ENCODE results near the gene MDM2.
"Not testable (repeated sequence)": the region's sequence is repeated elsewhere in the genome, so short reads cannot be mapped to it uniquely, and the experiment has no call there.

The MDM2 gene

GRCh38 chr12:68806488-68807237 is 1.3 kb upstream of the MDM2 start:
- no peak for DNase-seq

DNA sequence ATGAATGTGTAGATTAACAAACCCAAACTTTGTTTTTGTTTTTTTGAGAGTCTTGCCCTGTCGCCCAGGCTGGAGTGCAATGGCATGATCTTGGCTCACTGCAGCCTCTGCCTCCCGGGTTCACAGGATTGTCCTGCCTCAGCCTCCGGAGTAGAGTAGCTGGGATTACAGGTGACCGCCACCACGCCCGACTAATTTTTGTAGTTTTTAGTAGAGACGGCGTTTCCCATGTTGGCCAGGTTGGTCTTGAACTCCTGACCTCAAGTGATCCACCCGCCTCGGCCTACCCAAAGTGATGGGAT is 752 bp upstream of the MDM2 start:
- DNase-seq = not testable (repeated sequence)

- DNase-seq = peak; percentile 37 to 55
These were observed 612 bp downstream of the MDM2 start for GRCh38 chr12:68808388-68809189.

- DNase-seq = no peak
These were observed 1.4 kb downstream of the MDM2 start for GRCh38 chr12:68809190-68810026.

GRCh38 chr12:68810027-68810389 is 2.0 kb downstream of the MDM2 start:
- not testable (repeated sequence) for DNase-seq

GRCh38 chr12:68811573-68811972 is 3.6 kb downstream of the MDM2 start:
- not testable (repeated sequence) for DNase-seq

DNA sequence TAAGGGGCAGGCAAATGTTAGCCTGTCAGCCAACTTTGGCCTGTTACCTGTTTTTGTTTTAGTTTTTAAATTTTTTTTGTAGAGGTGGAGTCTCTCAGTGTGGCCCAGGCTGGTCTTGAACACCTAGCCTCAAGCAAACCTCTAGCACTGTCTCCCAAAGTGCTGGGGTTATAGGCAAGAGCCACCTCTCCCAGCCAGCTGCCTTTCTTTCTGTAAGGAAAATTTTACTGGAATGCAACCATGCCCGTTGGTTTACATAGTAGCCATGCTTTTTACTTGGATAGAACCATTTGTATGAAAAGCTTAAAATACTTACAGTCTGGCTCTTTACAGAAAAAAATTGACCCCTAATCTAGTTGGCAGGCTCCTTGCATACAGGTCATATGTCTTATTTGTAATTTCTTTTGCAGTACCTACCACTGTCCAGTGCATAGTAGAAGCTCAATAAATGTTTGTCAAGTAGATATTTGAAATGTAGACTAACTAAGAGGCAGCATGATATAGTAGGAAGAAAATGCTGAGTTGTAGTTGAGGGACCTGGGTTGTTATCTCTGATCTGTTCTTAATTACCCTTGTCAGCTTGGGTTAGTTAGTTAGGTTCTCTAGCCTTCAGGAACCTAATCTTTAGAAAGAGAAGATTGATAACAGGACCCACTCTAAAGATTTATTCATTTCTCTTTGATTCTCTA is 4.7 kb downstream of the MDM2 start:
- DNase-seq = no peak

DNA sequence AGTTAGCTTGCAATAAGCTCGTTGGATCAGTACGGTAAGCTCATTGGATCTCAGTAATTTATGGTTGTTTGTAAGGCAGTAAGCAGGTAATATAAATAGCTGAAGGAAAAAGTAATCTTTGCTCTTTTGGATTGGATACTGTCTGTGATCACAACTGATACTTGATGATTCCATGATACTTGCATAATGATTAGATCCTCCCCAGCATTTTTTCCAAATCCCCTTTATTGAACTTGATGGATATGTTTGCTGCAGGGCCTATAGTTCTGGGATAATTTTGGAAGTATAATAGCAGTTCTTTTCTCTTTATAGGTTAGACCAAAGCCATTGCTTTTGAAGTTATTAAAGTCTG is 5.2 kb downstream of the MDM2 start:
- DNase-seq = no peak

DNA sequence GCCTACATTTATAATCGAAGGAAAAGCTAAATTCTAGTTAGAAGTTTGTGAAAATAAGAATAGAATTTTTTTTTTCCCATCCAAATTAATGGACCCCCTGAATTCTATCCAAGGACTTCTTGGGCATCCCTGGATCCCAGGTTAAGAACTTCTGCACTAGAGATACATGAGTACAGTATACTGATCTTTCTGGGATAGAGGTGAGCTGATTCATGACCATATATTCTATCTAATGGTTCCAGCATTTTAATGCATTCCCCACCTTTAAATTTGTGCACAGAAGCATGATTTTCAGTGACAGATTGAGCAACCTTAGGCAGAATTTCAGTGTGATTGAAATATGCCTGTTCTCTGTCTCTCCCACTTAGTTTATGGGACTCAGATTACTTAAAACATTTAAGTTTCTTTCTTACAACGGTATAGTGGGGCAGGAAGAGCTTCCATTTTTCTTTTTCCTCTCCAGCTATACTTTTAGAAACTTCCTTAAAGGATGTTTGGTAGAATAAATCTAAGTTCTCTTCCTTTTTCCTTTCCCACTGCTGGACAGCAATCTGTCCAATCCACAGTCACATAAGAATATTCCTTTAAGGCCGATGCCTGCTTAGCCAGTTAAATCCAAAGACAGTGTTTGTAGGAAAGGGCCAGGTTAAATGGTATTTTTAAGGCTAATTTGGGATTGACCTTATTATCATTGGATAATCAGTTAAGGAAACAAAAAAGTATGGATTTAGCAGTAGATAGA is 6.7 kb downstream of the MDM2 start:
- no peak for DNase-seq

- DNase-seq = no peak
These were observed 7.4 kb downstream of the MDM2 start for GRCh38 chr12:68815232-68815927.

DNA sequence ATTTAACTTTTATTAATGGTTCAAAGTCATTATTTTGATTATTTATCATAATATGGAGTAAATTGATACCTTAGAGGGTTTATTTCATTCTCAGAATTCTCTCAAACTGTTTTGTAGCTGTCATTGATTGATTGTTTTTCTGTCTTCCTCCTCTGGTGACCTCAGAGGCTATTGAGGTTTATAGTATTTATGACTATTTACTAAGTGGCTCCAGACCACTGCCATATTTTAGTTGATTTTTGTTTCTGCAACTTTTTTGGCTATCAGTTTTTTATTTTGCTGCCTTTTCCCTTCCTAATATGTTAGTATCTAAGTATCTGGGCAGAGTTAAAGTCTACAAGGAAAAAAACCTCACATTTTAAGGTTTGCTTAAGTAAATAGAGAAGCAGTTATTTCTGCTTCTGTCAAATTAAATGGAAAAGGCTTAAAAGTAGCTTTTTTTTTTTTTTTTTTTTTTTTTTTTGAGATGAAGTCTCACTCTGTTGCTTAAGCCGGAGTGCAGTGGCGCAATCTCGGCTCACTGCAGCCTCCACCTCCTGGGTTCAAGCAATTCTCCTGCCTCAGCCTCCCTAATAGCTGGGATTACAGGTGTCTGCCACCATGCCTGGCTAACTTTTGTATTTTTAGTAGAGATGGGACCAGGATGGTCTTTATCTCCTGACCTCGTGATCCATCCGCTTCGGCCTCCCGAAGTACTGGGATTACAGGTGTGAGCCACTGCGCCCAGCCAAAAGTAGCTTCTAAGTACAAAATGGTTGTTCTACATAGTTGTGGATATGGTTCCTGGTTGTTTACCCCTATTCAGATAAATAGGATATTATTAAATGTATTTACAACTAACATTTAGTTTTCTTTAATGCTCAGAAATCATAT is 8.2 kb downstream of the MDM2 start:
- DNase-seq = no peak

DNA sequence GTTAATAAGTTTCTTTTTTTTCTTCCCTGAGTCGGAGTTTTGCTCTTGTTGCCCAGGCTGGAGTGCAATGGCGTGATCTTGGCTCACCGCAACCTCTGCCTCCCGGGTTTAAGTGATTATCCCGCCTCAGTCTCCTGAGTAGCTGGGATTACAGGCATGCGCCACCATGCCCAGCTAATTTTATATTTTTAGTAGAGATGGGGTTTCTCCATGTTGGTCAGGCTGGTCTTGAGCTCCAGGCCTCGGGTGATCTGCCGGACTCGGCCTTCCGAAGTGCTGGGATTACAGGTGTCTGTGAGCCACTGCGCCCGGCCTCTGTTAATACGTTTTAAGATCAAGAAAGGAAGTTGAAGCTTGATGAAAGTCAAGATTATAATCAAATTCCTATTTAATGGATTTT is 11.5 kb downstream of the MDM2 start:
- not testable (repeated sequence) for DNase-seq

GRCh38 chr12:68821357-68822188 is 13.6 kb downstream of the MDM2 start:
- DNase-seq = no peak

GRCh38 chr12:68823696-68824095 is 15.7 kb downstream of the MDM2 start:
- no peak for DNase-seq

GRCh38 chr12:68824131-68824530 is 16.2 kb downstream of the MDM2 start:
- DNase-seq = no peak

DNA sequence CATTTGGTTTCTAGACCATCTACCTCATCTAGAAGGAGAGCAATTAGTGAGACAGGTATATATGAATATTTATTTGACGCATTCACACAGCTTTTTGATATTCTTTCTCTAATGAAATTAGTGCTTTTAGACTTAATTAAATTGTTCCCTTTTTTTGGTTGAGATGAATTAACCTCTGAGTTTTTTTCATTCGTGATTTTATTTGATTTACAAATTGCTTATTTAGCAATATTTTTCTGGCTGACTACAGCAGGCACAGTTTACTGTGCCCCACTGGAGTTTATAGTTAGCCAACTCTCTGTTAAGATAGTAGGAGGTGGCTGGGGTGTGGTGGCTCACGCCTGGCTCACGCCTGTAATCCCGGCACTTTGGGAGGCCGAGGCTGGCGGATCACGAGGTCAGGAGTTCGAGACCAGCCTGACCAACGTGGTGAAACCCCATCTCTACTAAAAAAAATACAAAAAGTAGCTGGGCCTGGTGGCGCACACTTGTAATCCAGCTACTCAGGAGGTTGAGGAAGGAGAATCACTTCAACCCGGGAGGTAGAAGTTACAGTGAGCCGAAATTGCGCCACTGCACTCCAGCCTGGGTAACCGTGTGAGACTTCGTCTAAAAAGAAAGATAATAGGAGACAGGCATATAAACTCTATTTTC is 16.7 kb downstream of the MDM2 start:
- DNase-seq = no peak

- no peak for DNase-seq
These were observed 17.7 kb downstream of the MDM2 start for GRCh38 chr12:68825569-68826217.

DNA sequence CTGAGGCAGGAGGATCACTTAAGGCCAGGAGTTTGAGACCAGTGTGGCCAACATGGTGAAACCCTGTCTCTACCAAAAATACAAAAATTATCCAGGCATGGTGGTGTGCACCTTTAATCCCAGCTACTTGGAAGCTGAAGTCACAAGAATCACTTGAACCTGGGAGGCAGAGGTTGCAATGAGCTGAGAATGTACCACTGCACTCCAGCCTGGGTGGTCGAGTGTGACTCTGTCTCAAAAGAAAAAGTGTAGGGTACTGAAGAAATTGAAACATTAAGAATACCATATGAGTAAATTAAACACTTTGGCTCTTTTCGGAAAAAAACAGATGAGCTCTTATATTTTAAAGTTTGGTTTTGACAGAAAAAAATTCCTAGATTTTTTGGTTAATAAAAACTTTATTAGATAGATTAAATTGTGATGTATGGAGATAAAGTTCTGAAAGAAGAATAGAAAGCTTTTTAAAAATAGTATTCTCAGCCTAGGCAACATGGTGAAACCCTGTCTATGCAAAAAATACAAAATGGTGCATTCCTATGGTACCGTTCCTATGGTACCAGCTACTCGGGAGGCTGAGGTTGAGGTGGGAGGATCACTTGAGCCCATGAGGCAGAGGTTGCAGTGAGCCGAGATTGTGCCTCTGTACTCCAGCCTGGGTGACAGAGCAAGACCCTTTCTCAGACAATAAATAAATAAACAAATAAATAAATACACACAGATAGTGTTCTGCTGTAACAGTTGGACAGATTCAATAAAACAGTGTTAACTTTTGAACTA is 20.1 kb downstream of the MDM2 start:
- no peak for DNase-seq
